Chondrocyte (in vitro differentiated cells): Measurements from ENCODE around the gene SEMA6B. TPM values are rescaled to one million over a fixed set of nuclear protein-coding genes. Genes with fewer than 3 reads are reported as not detected.
A peak's percentile ranks its signal among the peaks of the same experiment; 100 is the strongest.
"Not testable (repeated sequence)": the region's sequence is repeated elsewhere in the genome, so short reads cannot be mapped to it uniquely, and the experiment has no call there.

Experiments
- DNase-seq: peaks from one replicate; pipeline ENCODE4 v3.0.0; 2021; ENCODE audit warnings: mixed read lengths, low spot score
- H3K27ac Mint-ChIP-seq: one replicate; pipeline ENCODE4 v1.8.0; 2021; ENCODE audit warnings: mild to moderate bottlenecking, moderate library complexity, mixed read lengths; ENCODE audit not compliant: unreplicated experiment
- H3K27me3 Mint-ChIP-seq: 2 replicates; pipeline ENCODE4 v1.8.0; 2021; ENCODE audit warnings: low read depth, mixed read lengths
- H3K36me3 Mint-ChIP-seq: 2 replicates; pipeline ENCODE4 v1.8.0; 2021; ENCODE audit warnings: low read depth, mixed read lengths
- H3K4me1 Mint-ChIP-seq: 2 replicates; pipeline ENCODE4 v1.8.0; 2021; ENCODE audit warnings: low read depth, mild to moderate bottlenecking, mixed read lengths
- H3K4me3 Mint-ChIP-seq: one replicate; pipeline ENCODE4 v1.8.0; 2021; ENCODE audit warnings: mild to moderate bottlenecking, moderate library complexity, mixed read lengths; ENCODE audit not compliant: unreplicated experiment
- H3K9me3 Mint-ChIP-seq: 2 replicates; pipeline ENCODE4 v1.8.0; 2021; ENCODE audit warnings: low read depth, mixed read lengths
- CTCF ChIP-seq: fragments of 200-600 bp; sonication (generic); IDR thresholded peaks from 2 replicates; pipeline ENCODE4 v1.5.0; 2021; ENCODE audit warnings: antibody characterized with exemption, mild to moderate bottlenecking, moderate library complexity
- total RNA-seq: library from RNA; stranded (reverse); gene quantifications from 3 replicates; pipeline ENCODE4 v1.2.1, GENCODE V29; 2021

Gene SEMA6B
- total RNA-seq, 1 donor from 2014 or later, result 4.2 TPM

- Mint-ChIP-seq H3K27me3 (no peaks in the 10 kb centered on the region), H3K36me3 (no peaks in the 10 kb centered on the region), H3K4me1 (peaks cover 19% of the 10 kb centered on the region), H3K9me3 (no peaks in the 10 kb centered on the region), H3K4me3 (no peak overlapping the region), H3K27ac (no peak overlapping the region)
- no peak for DNase-seq
- TF ChIP-seq CTCF, result no peak
Measured at GRCh38 chr19:4570402-4570801, 10.9 kb upstream of the SEMA6B start.

GRCh38 chr19:4568886-4569285, 9.4 kb upstream of the SEMA6B start:
- Mint-ChIP-seq H3K4me3 (no peak overlapping the region), H3K27ac (no peak overlapping the region), H3K9me3 (no peaks in the 10 kb centered on the region), H3K36me3 (no peaks in the 10 kb centered on the region), H3K4me1 (peaks cover 11% of the 10 kb centered on the region), H3K27me3 (no peaks in the 10 kb centered on the region)
- TF ChIP-seq CTCF, result no peak
- DNase-seq, result no peak

- Mint-ChIP-seq H3K4me3 (no peak overlapping the region), H3K36me3 (no peaks in the 10 kb centered on the region), H3K4me1 (peaks cover 11% of the 10 kb centered on the region), H3K9me3 (no peaks in the 10 kb centered on the region), H3K27ac (peak overlapping the region; percentile 22), H3K27me3 (no peaks in the 10 kb centered on the region)
- TF ChIP-seq CTCF, result peak; percentile 84
- DNase-seq, result peak; percentile 87
Measured at GRCh38 chr19:4567584-4568071, 8.1 kb upstream of the SEMA6B start.

- Mint-ChIP-seq H3K27ac (no peak overlapping the region), H3K4me3 (no peak overlapping the region), H3K36me3 (no peaks in the 10 kb centered on the region), H3K9me3 (no peaks in the 10 kb centered on the region), H3K4me1 (peaks cover 11% of the 10 kb centered on the region), H3K27me3 (no peaks in the 10 kb centered on the region)
- TF ChIP-seq CTCF, result no peak
- peak; percentile 80 for DNase-seq
Measured at GRCh38 chr19:4566402-4567051, 7.0 kb upstream of the SEMA6B start.

GRCh38 chr19:4563562-4563961, 4.1 kb upstream of the SEMA6B start:
- H3K36me3 Mint-ChIP-seq, H3K4me3 Mint-ChIP-seq, H3K9me3 Mint-ChIP-seq, H3K27me3 Mint-ChIP-seq, DNase-seq, H3K27ac Mint-ChIP-seq: not testable (repeated sequence)
- peaks cover 11% of the 10 kb centered on the region for H3K4me1 Mint-ChIP-seq

GRCh38 chr19:4562085-4562484, 2.6 kb upstream of the SEMA6B start:
- DNase-seq, H3K27me3 Mint-ChIP-seq, H3K4me3 Mint-ChIP-seq, H3K9me3 Mint-ChIP-seq, H3K36me3 Mint-ChIP-seq, H3K4me1 Mint-ChIP-seq, H3K27ac Mint-ChIP-seq: not testable (repeated sequence)
